BJ (cell line): Measurements from ENCODE around the gene SLX4. TPM values are rescaled to one million over a fixed set of nuclear protein-coding genes. Genes with fewer than 3 reads are reported as not detected.

Experiments used
- CTCF ChIA-PET: fragments of 350-600 bp; formaldehyde crosslinking; extraction: SDS; loops from one replicate; lab custom pipeline; 2021; ENCODE audit warnings: antibody characterized with exemption, inconsistent platforms; lab: Yijun Ruan, JAX
- POLR2A ChIA-PET: fragments of 300-600 bp; sonication (Branson Sonifier 250); formaldehyde crosslinking; extraction: SDS; loops from one replicate; lab custom pipeline; 2021; ENCODE audit warnings: antibody characterized with exemption; lab: Charles Lee
- DNase-seq: peaks from one replicate; pipeline ENCODE4 v3.0.0-alpha.2; 2011; ENCODE audit warnings: low read depth
- H3K27me3 ChIP-seq: 2 replicates; pipeline ENCODE4 v1.6.0; 2011; ENCODE audit warnings: low read length; ENCODE audit not compliant: control insufficient read depth, insufficient read depth
- H3K36me3 ChIP-seq: 2 replicates; pipeline ENCODE4 v1.5.1; 2011; ENCODE audit warnings: low read length; ENCODE audit not compliant: control insufficient read depth, insufficient read depth
- H3K4me3 ChIP-seq: 2 replicates; pipeline ENCODE4 v1.5.1; 2011; ENCODE audit warnings: low read depth, mild to moderate bottlenecking, control low read depth, low read length
- CTCF ChIP-seq: IDR thresholded peaks from 2 replicates; pipeline ENCODE4 v1.5.1; 2011; ENCODE audit warnings: low read depth, mild to moderate bottlenecking, control low read depth, inconsistent platforms, low read length, moderate library complexity; ENCODE audit not compliant: insufficient read depth
- polyA plus RNA-seq: library from polyadenylated mRNA; depleted of rRNA; stranded (reverse); fragments of >200 nt; gene quantifications from 2 replicates; pipeline ENCODE4 v1.2.3, GENCODE V29; 2011

SLX4 gene
- polyA plus RNA-seq, 1 experiment: 0.92 TPM

DNA sequence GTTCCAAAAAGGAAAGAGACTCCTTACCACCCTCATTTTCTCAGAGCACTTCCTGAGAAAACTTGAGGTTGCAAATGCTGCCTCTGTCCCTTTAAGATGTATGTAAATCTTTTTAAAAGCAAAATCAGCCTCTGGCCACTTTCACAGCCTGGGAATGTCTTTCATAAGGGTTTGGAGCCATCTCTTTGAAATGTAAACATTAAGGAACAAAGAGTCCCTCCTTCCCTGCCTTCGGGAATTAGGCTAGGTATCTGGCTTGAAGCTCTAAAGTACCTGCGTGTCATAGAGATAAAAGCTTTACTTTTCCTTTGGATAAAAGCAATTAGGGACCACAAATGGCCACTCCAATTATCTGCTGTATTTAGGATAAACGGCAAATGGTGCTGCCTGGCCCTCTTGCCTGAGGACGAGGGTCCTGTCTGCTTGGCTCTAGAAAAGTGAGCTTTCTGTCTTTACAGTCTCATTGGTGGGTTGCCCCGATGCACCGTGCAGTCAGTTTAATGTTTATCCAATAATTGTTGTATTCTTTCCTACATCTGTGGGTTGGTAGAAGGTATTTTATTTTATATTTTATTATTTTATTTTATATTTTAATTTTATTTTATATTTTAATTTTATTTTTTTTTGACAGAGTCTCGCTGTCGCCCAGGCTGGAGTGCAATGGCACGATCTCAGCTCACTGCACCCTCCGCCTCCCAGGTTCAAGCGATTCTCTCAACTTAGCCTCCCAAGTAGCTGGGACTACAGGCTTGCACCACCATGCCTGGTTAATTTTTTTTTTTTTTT is 58.1 kb downstream of the SLX4 start:
- ChIA-PET CTCF (no interaction called here), POLR2A (interaction anchor here (0.6 kb wide), 1 partner anchor 127 kb away, joined by 4 read pairs; no protein-coding TSS in a partner anchor)
- H3K4me3 ChIP-seq: no peak overlapping the region
- no peaks in the 10 kb centered on the region for H3K36me3 ChIP-seq
- H3K27me3 ChIP-seq: peaks cover 6% of the 10 kb centered on the region
- TF ChIP-seq CTCF: no peak
- DNase-seq: no peak

GRCh38 chr16:3550851-3551847 is 60.3 kb downstream of the SLX4 start:
- TF ChIP-seq CTCF: no peak
- Histone ChIP-seq H3K4me3 (no peak overlapping the region), H3K27me3 (peaks cover 3% of the 10 kb centered on the region), H3K36me3 (no peaks in the 10 kb centered on the region)
- POLR2A ChIA-PET: no interaction called here
- CTCF ChIA-PET: interaction anchor here (0.7 kb wide), 1 partner anchor 997 kb away, joined by 3 read pairs; no protein-coding TSS in a partner anchor
- no peak for DNase-seq

GRCh38 chr16:3549906-3550305 is 61.5 kb downstream of the SLX4 start:
- ChIA-PET POLR2A (no interaction called here), CTCF (no interaction called here)
- Histone ChIP-seq H3K27me3 (peaks cover 3% of the 10 kb centered on the region), H3K36me3 (no peaks in the 10 kb centered on the region), H3K4me3 (no peak overlapping the region)
- no peak for DNase-seq
- TF ChIP-seq CTCF: no peak

DNA sequence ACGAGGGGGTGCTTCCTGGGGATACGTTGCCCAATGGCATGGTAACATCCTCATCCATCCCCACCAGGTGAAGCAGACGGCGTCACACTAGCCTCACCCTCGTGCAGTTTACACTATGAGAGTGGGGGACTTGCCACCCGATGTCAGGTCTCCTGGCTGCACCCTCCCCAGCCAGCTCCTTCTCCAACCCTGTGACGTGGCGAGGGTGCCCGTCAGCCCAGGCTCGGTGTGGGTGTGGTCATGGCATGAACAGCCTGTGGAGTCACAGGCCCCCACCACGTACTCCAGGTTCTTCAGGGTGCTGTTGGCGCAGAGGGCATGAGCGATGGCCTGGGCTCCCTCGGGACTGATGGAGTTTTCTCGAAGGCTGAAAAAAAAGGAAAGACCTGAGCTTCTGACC is 62.5 kb downstream of the SLX4 start:
- CTCF ChIA-PET: no interaction called here
- no peaks in the 10 kb centered on the region for H3K36me3 ChIP-seq
- POLR2A ChIA-PET: no interaction called here
- H3K4me3 ChIP-seq: no peak overlapping the region
- TF ChIP-seq CTCF: no peak
- H3K27me3 ChIP-seq: no peaks in the 10 kb centered on the region; the same call in 1 of the 2 replicates
- no peak for DNase-seq

DNA sequence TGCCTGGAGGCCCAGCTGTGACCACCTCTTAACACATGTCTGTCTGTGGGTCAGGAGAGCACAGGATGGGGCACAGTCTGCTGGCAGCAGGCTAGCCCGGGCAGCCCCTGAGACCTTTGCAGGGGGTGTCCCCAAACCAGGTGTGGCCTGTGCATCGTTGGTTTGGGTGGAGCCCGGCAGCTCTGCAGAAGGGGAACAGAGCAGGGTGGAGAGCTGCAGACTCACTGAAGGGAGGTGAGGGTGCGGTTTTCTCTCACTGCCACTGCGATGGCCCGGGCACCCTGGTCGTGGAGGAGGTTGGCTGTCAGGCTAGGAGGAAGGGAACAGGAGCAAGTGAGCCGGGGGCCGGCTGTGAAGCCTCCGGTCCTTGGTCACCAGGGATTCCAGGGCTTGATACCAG is 63.0 kb downstream of the SLX4 start:
- ChIA-PET CTCF (no interaction called here), POLR2A (no interaction called here)
- H3K27me3 ChIP-seq: no peaks in the 10 kb centered on the region; the same call in 1 of the 2 replicates
- no peak overlapping the region for H3K4me3 ChIP-seq
- H3K36me3 ChIP-seq: no peaks in the 10 kb centered on the region
- DNase-seq: no peak
- TF ChIP-seq CTCF: no peak
